Uterus (tissue), 2 donors: Measurements from ENCODE around the gene ACADM.

Experiments
- CTCF ChIP-seq, 4 experiments: fragments of 200-600 bp in 2 of 4; fragments of 450-650 bp in 2 of 4; sonication (generic) in 2 of 4; IDR thresholded peaks; one replicate each; pipeline ENCODE4 v1.5.1; 2016 to 2019; ENCODE audit warnings: antibody characterized with exemption in 4 of 4, mild to moderate bottlenecking in 2 of 4, moderate library complexity in 1 of 4
- POLR2A ChIP-seq, 2 donors: fragments of 450-650 bp; IDR thresholded peaks; one replicate each; pipeline ENCODE4 v1.6.1; 2016; ENCODE audit warnings: antibody characterized with exemption in 2 of 2, mild to moderate bottlenecking in 1 of 2, moderate library complexity in 1 of 2

GRCh38 chr1:75742047-75742625 is 17.6 kb downstream of the ACADM start:
- TF ChIP-seq CTCF (IDR thresholded peaks at IDR 0.05), result no peak
- no peak for TF ChIP-seq POLR2A (IDR thresholded peaks at IDR 0.05)
